Spinal cord (tissue), 10 donors: ENCODE measurements around the gene COL9A3. TPM values are rescaled to one million over a fixed set of nuclear protein-coding genes. Genes with fewer than 3 reads are reported as not detected.

ENCODE experiments used
- DNase-seq, 6 donors: peaks; one replicate each; pipeline versions ENCODE4 v3.0.0 to v3.0.0-alpha.2; 2013 to 2015; ENCODE audit warnings: low spot score in 6 of 6, low read depth in 4 of 6
- H3K27ac ChIP-seq: one replicate; pipeline ENCODE4 v1.5.1; 2013; ENCODE audit warnings: low read depth, low read length, control low read depth
- H3K27me3 ChIP-seq: one replicate; pipeline ENCODE4 v1.6.1; 2013; ENCODE audit warnings: low read length; ENCODE audit not compliant: control insufficient read depth, insufficient read depth
- H3K36me3 ChIP-seq: one replicate; pipeline ENCODE4 v1.6.1; 2013; ENCODE audit warnings: low read length; ENCODE audit not compliant: control insufficient read depth, insufficient read depth
- H3K4me1 ChIP-seq: one replicate; pipeline ENCODE4 v1.6.1; 2013; ENCODE audit warnings: low read length; ENCODE audit not compliant: control insufficient read depth, insufficient read depth
- H3K4me3 ChIP-seq: one replicate; pipeline ENCODE4 v1.5.1; 2013; ENCODE audit warnings: low read depth, low read length, control low read depth
- H3K9me3 ChIP-seq: one replicate; pipeline ENCODE4 v1.6.1; 2013; ENCODE audit warnings: low read length; ENCODE audit not compliant: control insufficient read depth, insufficient read depth
- WGBS: methylation state at CpG from one replicate; pipeline ENCODE4 v1.1.5; 2013; ENCODE audit warnings: missing lambda C conversion rate; ENCODE audit not compliant: insufficient coverage; 5-methylcytosine and 5-hydroxymethylcytosine counted together
- polyA plus RNA-seq, 2 donors: library from polyadenylated mRNA; unstranded; fragments of 120-200 nt; gene quantifications; one replicate each; pipeline ENCODE4 v1.2.1, GENCODE V29; 2013; ENCODE audit not compliant: insufficient read length in 2 of 2
- total RNA-seq, 2 donors: library from RNA; depleted of rRNA in 1 of 2; stranded (reverse); fragments of 120-200 nt in 1 of 2; fragments of >200 nt in 1 of 2; gene quantifications; one replicate each; pipeline versions ENCODE4 v1.2.3 to v1.2.4, GENCODE V29; 2013 to 2014
- donor health status: healthy.

Gene COL9A3
- total and polyA plus RNA-seq, 4 donors, result 33.5 to 151 (median 57.4) TPM

- WGBS, result 79% methylated on average over 51 of the region's 52 CpGs
- H3K4me1 ChIP-seq, result peaks cover 24% of the 10 kb centered on the region
- H3K27ac ChIP-seq, result no peak overlapping the region
- no peaks in the 10 kb centered on the region for H3K9me3 ChIP-seq
- H3K27me3 ChIP-seq, result no peaks in the 10 kb centered on the region
- no peak overlapping the region for H3K4me3 ChIP-seq
- H3K36me3 ChIP-seq, result peaks cover 29% of the 10 kb centered on the region
- DNase-seq, result no peak
These were observed 19.3 kb downstream of the COL9A3 start for GRCh38 chr20:62835931-62836861.

GRCh38 chr20:62836967-62837490 is 20.2 kb downstream of the COL9A3 start:
- 94% methylated on average over 17 of the region's 19 CpGs for WGBS
- no peak for DNase-seq
- Histone ChIP-seq H3K27me3 (no peaks in the 10 kb centered on the region), H3K36me3 (peaks cover 26% of the 10 kb centered on the region), H3K4me3 (no peak overlapping the region), H3K27ac (no peak overlapping the region), H3K4me1 (peaks cover 16% of the 10 kb centered on the region), H3K9me3 (no peaks in the 10 kb centered on the region)

- no peak overlapping the region for H3K27ac ChIP-seq
- H3K9me3 ChIP-seq, result no peaks in the 10 kb centered on the region
- no peaks in the 10 kb centered on the region for H3K27me3 ChIP-seq
- 87% methylated on average over 3 of the region's 8 CpGs for WGBS
- DNase-seq, result no peak
- H3K36me3 ChIP-seq, result peaks cover 26% of the 10 kb centered on the region
- no peak overlapping the region for H3K4me3 ChIP-seq
- peaks cover 9% of the 10 kb centered on the region for H3K4me1 ChIP-seq
These were observed 20.9 kb downstream of the COL9A3 start for GRCh38 chr20:62837790-62838127.

- Histone ChIP-seq H3K27ac (no peak overlapping the region), H3K9me3 (no peaks in the 10 kb centered on the region), H3K27me3 (no peaks in the 10 kb centered on the region), H3K4me1 (peaks cover 3% of the 10 kb centered on the region), H3K36me3 (peaks cover 26% of the 10 kb centered on the region), H3K4me3 (no peak overlapping the region)
- DNase-seq, result no peak
- WGBS, result 88% methylated on average over 25 of the region's 27 CpGs
These were observed 21.5 kb downstream of the COL9A3 start for GRCh38 chr20:62838128-62838891.

GRCh38 chr20:62839261-62839660 is 22.4 kb downstream of the COL9A3 start:
- Histone ChIP-seq H3K9me3 (no peaks in the 10 kb centered on the region), H3K27me3 (no peaks in the 10 kb centered on the region), H3K27ac (no peak overlapping the region), H3K4me1 (peaks cover 3% of the 10 kb centered on the region), H3K4me3 (no peak overlapping the region), H3K36me3 (peaks cover 26% of the 10 kb centered on the region)
- 100% methylated on average over 1 of the region's 8 CpGs for WGBS
- no peak for DNase-seq

- DNase-seq, result no peak
- Histone ChIP-seq H3K4me1 (peaks cover 3% of the 10 kb centered on the region), H3K27me3 (no peaks in the 10 kb centered on the region), H3K4me3 (no peak overlapping the region), H3K9me3 (no peaks in the 10 kb centered on the region), H3K36me3 (peaks cover 26% of the 10 kb centered on the region), H3K27ac (no peak overlapping the region)
- 90% methylated on average over 11 of the region's 11 CpGs for WGBS
These were observed 23.0 kb downstream of the COL9A3 start for GRCh38 chr20:62839816-62840215.

- Histone ChIP-seq H3K36me3 (peaks cover 28% of the 10 kb centered on the region), H3K27me3 (no peaks in the 10 kb centered on the region), H3K4me1 (peaks cover 3% of the 10 kb centered on the region), H3K27ac (no peak overlapping the region), H3K4me3 (no peak overlapping the region), H3K9me3 (no peaks in the 10 kb centered on the region)
- WGBS, result 59% methylated on average over 38 of the region's 45 CpGs
- DNase-seq, result no peak
These were observed 23.7 kb downstream of the COL9A3 start for GRCh38 chr20:62840244-62841197.

- H3K36me3 ChIP-seq, result peaks cover 25% of the 10 kb centered on the region
- no peak for DNase-seq
- 78% methylated on average over 14 of the region's 16 CpGs for WGBS
- H3K27me3 ChIP-seq, result no peaks in the 10 kb centered on the region
- H3K27ac ChIP-seq, result no peak overlapping the region
- no peak overlapping the region for H3K4me3 ChIP-seq
- H3K4me1 ChIP-seq, result no peaks in the 10 kb centered on the region
- no peaks in the 10 kb centered on the region for H3K9me3 ChIP-seq
These were observed 24.9 kb downstream of the COL9A3 start for GRCh38 chr20:62841705-62842212.

GRCh38 chr20:62843656-62844055 is 26.8 kb downstream of the COL9A3 start:
- DNase-seq, result no peak
- Histone ChIP-seq H3K27ac (no peak overlapping the region), H3K27me3 (no peaks in the 10 kb centered on the region), H3K9me3 (no peaks in the 10 kb centered on the region), H3K4me3 (no peak overlapping the region), H3K36me3 (peaks cover 22% of the 10 kb centered on the region), H3K4me1 (peaks cover 12% of the 10 kb centered on the region)
- 86% methylated on average over 6 of the region's 10 CpGs for WGBS
